Measurements from ENCODE around the gene CRYGC.

CRYGC gene, protein sequence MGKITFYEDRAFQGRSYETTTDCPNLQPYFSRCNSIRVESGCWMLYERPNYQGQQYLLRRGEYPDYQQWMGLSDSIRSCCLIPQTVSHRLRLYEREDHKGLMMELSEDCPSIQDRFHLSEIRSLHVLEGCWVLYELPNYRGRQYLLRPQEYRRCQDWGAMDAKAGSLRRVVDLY

DNA sequence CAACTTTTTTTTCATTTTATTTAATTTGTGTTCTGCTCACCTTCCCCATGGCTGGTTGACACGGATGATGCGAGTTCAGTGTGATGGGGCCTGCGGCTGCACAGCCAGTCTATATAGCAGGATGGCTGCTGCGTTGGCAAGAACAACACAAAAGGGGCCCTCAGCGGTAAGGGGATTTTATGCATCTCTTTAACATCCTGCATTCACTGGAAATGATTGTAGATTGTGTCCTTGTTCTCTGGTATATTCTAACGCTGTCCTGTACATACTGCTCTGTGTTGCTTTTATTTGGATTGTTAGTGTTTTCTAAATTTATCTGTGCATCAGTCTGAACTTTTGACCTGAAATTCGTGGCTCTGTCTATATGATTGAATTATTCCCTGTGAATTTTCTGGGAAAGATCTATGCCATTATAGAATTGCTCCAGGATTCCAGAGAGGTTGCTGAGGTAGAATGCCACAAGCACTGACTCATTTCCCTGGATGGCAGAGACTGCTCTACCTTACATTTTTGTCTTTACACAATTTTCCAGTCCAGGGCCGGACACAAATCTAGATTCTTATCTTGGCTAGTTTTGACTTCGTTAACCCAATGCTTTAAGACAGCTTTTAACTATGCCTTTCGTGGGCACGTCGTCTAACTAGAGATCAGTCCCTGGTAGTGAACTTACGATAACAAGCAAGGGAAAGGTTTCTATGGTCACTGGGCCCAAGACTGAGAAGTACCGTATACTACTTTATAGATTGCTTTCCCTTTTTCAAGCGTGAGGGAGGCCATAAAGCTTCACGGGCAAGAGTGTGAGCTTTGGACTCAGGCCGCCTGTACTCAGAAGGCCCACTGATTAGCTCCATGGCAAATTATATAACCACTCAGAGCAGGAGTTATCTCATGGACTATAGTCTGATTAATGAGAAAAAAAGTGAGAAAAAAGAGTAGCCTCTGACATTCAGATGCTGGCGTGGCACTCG is at the start of gene CRYGC:
TSS of gene CRYGC (minus strand) at position 85 of the 968 bp plus-strand sequence. CDS start at position 49, 36 bp downstream.
- H3K4me3 Mint-ChIP-seq, result no peak within 1 kb of the TSS
- no peak within 1 kb of the TSS for H3K27ac Mint-ChIP-seq
- H3K9me3 Mint-ChIP-seq, result no peaks in the 10 kb centered on the region
- no peaks in the 10 kb centered on the region for H3K36me3 Mint-ChIP-seq (ENCODE audit: low read depth)
- H3K27me3 Mint-ChIP-seq, result peaks cover 20% of the 10 kb centered on the region
- DNase-seq, result no peak
- peaks cover 3% of the 10 kb centered on the region for H3K4me1 Mint-ChIP-seq (ENCODE audit: low read depth)

DNA sequence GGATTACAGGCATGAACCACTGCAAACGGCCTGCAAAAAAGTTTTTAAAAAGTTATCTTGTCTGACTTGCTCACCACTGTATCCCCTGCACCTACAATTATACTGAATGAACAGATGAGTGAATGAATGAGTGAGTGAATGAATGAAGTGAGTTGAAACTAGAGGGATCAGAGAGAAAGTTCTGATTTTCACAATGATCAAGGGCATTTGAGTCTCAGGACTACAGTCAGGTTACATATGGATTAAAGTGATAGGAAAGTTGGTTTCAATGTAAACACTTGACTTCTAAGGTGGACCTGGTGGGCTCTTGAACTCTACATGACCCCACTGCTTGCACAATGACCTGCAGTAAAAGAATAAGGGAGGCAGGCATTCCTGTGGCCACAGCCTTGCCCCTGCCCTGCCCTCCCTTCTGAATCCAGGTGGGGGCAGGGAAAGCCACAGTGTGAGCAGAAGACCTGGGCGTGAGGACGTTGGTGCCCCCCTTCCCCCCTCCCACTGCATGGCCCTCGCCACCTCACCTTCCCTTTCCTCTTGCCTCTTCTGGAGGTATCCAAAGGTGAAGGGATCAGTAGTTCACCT is 49.5 kb upstream of the CRYGC start:
- no peak for DNase-seq
- H3K9me3 Mint-ChIP-seq, result no peaks in the 10 kb centered on the region
- no peak overlapping the region for H3K27ac Mint-ChIP-seq
- H3K4me1 Mint-ChIP-seq (ENCODE audit: low read depth), result peaks cover 3% of the 10 kb centered on the region
- peaks cover 15% of the 10 kb centered on the region for H3K27me3 Mint-ChIP-seq
- no peaks in the 10 kb centered on the region for H3K36me3 Mint-ChIP-seq (ENCODE audit: low read depth)
- H3K4me3 Mint-ChIP-seq, result no peak overlapping the region

DNA sequence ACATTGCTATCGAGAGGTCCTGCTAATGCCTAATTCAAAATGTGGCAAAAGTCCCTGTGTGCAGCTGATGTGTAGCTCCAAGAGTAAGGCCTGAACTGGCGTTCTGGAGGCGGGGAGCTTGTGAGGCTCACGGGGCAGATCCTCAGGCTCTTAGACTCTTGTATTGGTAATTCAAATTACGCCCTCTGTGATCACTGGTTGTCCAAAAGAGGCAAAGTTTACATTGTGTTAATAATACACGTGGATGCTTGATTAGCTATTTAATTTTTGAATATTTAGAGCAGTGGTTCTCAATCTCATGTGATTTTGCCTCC is 46.2 kb upstream of the CRYGC start:
- Mint-ChIP-seq H3K9me3 (no peaks in the 10 kb centered on the region), H3K27me3 (peaks cover 4% of the 10 kb centered on the region), H3K4me3 (no peak overlapping the region), H3K36me3 (ENCODE audit: low read depth) (no peaks in the 10 kb centered on the region), H3K27ac (no peak overlapping the region), H3K4me1 (ENCODE audit: low read depth) (peaks cover 3% of the 10 kb centered on the region)
- no peak for DNase-seq

DNA sequence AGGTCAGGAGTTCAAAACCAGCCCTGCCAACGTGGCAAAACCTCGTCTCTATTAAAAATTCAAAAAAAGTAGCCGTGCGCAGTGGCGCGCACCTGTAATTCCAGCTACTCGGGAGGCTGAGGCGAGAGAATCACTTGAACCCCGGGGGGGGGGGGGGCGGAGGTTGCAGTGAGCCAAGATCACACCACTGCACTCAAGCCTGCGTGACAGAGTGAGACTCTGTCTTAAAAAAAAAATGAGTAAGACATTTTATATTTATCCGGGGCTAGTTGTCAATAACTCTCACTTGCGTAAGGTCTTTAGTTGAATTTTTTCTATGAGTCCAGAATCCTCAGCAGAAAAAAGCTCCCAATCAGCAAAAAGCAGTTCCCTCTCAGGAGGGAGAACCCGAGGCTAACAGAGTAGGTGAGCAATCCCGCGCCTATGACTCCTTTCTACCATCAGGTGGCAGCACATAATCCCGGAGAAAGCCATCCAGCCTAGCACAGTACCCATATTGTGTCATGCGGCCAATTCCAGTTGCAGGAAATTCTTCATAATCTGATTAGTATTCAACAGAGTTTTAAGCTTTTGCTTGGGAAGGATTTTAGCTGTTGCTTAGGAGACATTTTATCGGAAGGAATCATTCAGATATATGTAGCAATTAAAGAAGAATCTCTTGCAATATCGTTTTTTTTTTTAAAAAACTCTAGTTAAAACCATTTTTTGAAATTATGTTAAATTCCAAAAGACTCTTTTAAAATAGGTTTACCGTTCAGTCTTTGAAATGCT is 45.6 kb upstream of the CRYGC start:
- Mint-ChIP-seq H3K27me3 (peaks cover 7% of the 10 kb centered on the region), H3K27ac (no peak overlapping the region), H3K4me3 (no peak overlapping the region)

DNA sequence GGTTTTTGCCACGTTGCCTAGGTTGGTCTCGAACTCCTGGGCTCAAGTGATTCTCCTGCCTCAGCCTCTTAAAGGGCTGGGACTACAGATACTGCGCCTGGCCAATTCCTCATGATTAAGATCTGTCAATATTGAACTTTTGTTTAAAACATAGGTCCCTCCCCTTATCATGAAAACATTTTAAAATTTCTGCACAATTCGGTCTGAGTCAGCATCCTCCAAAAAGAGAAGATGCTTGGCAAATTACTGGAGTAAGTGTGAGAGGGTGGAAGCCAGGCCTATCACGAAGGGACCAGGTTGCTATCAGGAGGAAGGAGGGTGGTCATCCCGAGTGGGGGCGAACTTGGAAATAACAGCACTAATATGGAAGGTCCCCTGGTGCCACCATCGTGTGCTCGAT is 44.5 kb upstream of the CRYGC start:
- peaks cover 9% of the 10 kb centered on the region for H3K27me3 Mint-ChIP-seq
- H3K4me3 Mint-ChIP-seq, result no peak overlapping the region
- no peaks in the 10 kb centered on the region for H3K36me3 Mint-ChIP-seq (ENCODE audit: low read depth)
- H3K4me1 Mint-ChIP-seq (ENCODE audit: low read depth), result peaks cover 3% of the 10 kb centered on the region
- DNase-seq, result no peak
- H3K9me3 Mint-ChIP-seq, result no peaks in the 10 kb centered on the region
- H3K27ac Mint-ChIP-seq, result no peak overlapping the region

More for the DNA sequence above, 45.6 kb upstream of the CRYGC start:
- Mint-ChIP-seq H3K9me3 (no peaks in the 10 kb centered on the region), H3K4me1 (ENCODE audit: low read depth) (peaks cover 3% of the 10 kb centered on the region), H3K36me3 (ENCODE audit: low read depth) (no peaks in the 10 kb centered on the region)
- peak; percentile 57 for DNase-seq

DNA sequence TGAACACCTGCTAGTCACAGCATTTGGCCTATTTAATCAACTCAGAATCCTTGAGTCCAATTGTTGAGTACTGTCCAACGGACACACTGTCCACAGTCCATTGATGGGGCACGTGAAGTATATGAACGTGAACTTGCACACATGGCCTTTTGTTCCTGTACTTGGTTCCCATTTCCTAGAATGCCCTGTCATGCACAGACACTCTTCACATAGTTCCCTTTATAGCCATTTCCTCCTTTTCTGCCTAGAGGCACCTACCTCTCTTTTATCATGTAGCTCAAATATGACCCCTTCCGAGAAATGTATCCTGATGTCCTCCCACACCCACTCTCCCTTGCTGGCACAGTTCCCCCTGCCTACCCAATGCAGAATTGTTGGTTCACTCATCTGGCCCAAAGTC is 42.5 kb upstream of the CRYGC start:
- Mint-ChIP-seq H3K4me1 (ENCODE audit: low read depth) (peaks cover 3% of the 10 kb centered on the region), H3K27ac (no peak overlapping the region), H3K4me3 (no peak overlapping the region), H3K9me3 (no peaks in the 10 kb centered on the region), H3K27me3 (peaks cover 10% of the 10 kb centered on the region), H3K36me3 (ENCODE audit: low read depth) (no peaks in the 10 kb centered on the region)
- no peak for DNase-seq

DNA sequence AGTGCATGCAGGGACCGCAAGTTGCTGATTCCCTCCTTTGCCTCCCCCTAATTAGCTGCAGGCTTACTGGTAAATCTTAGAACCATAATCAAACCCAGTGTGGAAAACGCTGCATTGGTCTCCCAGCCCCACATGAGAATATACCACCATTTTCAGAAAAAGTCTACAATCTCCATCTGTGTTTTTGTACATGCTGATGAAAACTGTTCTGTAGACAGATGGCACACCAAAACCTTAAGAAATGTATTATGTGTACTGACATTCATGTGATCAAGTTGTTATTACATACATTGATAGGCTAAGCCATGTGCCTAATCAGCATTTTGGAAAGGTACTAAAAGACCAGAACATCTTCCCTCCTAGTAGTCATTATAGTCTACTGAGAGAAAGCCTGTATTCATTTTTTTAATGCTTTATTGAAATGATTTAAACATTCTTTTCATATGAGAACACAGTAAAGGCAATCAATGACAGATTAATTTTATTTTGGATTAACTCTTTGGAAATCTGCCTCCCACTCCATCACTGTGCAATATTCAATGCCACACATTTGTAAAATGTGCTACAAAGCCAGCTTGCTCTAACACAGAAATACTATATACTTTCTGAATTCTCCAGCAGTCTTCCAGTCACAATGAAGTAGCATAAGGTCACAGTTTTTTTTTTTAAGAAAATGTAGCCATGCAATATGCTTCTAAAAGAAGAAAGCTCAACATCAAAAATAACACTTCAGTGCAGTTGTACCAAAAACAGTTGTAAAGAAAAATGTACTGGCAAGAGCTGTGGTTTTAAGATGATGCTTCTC is 35.5 kb upstream of the CRYGC start:
- Mint-ChIP-seq H3K9me3 (no peaks in the 10 kb centered on the region), H3K4me1 (ENCODE audit: low read depth) (no peaks in the 10 kb centered on the region), H3K4me3 (no peak overlapping the region), H3K36me3 (ENCODE audit: low read depth) (no peaks in the 10 kb centered on the region), H3K27ac (no peak overlapping the region), H3K27me3 (peaks cover 10% of the 10 kb centered on the region)
- no peak for DNase-seq

DNA sequence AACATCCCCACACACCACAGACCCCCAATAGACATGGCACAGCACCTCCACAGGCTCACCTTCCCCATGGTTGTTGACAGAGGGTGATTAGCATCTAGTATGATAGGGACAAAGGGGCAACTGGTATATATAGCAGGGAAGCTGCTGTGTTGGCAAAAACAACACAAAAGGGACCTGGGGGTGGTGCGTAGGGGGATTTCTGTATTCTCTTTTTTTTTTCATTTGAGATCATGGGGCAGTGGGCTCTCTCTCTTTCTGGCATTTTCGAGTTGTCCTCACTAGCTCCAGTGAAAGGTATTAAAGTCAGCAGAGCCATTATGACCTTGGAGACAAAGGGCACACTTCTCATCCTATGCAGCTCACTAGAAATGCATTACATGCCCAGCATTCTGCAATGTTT is 33.9 kb upstream of the CRYGC start, which contains the start of gene CRYGA:
TSS of gene CRYGA (minus strand) at position 101 of the 400 bp plus-strand sequence. CDS start at position 68, 33 bp downstream.
- H3K9me3 Mint-ChIP-seq, result no peaks in the 10 kb centered on the region
- DNase-seq, result no peak
- H3K27me3 Mint-ChIP-seq, result peaks cover 10% of the 10 kb centered on the region
- H3K4me1 Mint-ChIP-seq (ENCODE audit: low read depth), result no peaks in the 10 kb centered on the region
- no peak within 1 kb of the TSS for H3K27ac Mint-ChIP-seq
- no peaks in the 10 kb centered on the region for H3K36me3 Mint-ChIP-seq (ENCODE audit: low read depth)
- no peak within 1 kb of the TSS for H3K4me3 Mint-ChIP-seq

DNA sequence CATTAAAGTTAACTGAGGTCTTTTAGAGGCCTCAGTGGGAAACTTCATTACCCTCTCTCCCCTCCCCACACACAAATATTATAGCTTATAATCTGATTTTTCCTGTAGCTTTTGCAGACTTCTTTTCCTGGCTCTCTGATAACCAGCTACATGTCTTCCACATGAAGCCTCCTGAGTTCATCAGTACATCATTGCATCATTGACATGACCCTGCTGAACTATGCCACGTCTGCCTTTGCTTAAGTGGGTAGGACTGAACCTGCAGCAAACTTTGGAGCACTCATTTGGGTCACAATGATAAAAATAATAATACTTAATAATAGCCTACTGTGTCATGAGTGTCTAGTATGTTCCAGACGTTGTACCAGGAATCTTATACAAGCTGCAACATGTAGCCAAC is 26.8 kb upstream of the CRYGC start:
- no peak for DNase-seq
- H3K9me3 Mint-ChIP-seq, result no peaks in the 10 kb centered on the region
- no peaks in the 10 kb centered on the region for H3K36me3 Mint-ChIP-seq (ENCODE audit: low read depth)
- peaks cover 3% of the 10 kb centered on the region for H3K27me3 Mint-ChIP-seq
- H3K4me3 Mint-ChIP-seq, result no peak overlapping the region
- no peaks in the 10 kb centered on the region for H3K4me1 Mint-ChIP-seq (ENCODE audit: low read depth)
- H3K27ac Mint-ChIP-seq, result no peak overlapping the region

DNA sequence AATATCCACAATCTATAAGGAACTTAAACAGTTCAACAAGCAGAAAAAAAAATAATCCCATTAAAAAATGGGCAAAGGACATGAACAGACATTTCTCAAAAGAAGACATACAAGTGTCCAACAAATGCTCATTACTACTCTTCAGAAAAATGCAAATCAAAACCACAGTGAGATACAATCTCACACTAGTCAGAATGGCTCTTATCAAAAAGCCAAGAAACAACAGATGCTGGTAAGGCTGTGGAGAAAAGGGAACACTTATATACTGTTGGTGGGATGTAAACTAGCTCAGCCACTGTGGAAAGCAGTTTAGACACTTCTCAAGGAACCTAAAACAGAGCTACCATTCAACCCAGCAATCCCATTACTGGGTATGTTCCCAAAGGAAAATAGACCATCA is 23.5 kb upstream of the CRYGC start:
- Mint-ChIP-seq H3K4me3 (no peak overlapping the region), H3K27me3 (peaks cover 2% of the 10 kb centered on the region), H3K4me1 (ENCODE audit: low read depth) (no peaks in the 10 kb centered on the region)

DNA sequence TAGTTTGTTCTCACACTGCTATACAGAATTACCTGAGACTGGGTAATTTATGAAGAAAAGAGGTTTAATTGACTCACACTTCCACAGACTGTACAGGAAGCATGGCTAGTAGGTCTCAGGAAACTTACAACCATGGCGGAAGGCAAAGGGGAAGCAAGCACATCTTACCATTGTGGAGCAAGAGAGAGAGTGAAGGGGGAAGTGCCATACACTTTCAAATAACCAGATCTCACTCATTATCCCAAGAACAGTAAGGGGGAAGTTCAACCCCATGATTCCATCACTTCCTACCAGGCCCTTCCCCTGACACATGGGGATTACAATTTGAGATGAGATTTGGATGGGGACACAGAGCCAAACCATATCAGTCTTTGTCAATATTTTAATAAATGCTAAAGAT is 21.3 kb upstream of the CRYGC start:
- Mint-ChIP-seq H3K9me3 (no peaks in the 10 kb centered on the region), H3K36me3 (ENCODE audit: low read depth) (no peaks in the 10 kb centered on the region), H3K27me3 (peaks cover 2% of the 10 kb centered on the region), H3K27ac (no peak overlapping the region), H3K4me3 (no peak overlapping the region), H3K4me1 (ENCODE audit: low read depth) (no peaks in the 10 kb centered on the region)
- DNase-seq, result no peak

More for the DNA sequence above, 23.5 kb upstream of the CRYGC start:
- H3K36me3 Mint-ChIP-seq (ENCODE audit: low read depth), result no peaks in the 10 kb centered on the region
- DNase-seq, result no peak
- H3K9me3 Mint-ChIP-seq, result no peaks in the 10 kb centered on the region
- H3K27ac Mint-ChIP-seq, result no peak overlapping the region

DNA sequence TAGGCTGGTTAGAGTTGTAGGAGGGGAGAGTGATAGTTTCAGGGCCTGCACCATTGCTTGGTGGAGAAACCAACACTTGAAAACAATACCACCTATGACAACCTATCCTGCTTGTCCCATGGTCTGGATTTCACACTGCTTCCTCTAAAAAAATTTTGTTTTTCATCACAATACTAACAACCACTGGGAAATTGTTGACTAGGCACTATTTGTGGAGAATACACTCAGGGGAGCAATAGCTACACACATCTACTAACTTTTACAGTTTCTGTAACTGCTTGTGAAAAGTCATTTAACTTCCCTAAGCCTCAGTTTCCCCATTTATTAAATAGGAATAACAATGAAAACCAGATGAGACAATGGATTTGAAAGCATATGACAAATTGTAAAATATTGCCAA is 20.5 kb upstream of the CRYGC start:
- Mint-ChIP-seq H3K9me3 (no peaks in the 10 kb centered on the region), H3K4me3 (no peak overlapping the region), H3K36me3 (ENCODE audit: low read depth) (no peaks in the 10 kb centered on the region), H3K4me1 (ENCODE audit: low read depth) (no peaks in the 10 kb centered on the region), H3K27me3 (peaks cover 2% of the 10 kb centered on the region), H3K27ac (no peak overlapping the region)
- no peak for DNase-seq

DNA sequence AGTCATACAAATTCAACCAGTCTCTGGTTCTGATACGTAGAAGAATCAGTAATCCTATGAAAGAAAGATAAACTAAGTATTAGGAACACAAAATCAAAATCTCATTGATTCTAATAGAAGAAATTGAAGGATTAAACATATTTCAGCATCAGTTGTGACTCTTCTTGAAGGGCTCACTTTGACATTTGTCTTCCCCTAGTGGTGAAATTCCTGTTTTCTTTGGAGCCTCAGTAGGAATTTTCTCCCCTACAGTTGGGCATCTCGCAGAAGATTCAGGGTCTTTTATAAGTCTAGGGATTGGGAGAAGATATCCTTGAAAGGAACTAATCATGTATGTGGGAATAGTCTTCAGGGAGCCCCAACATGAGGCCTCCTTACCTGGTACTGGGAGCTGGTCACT is 19.2 kb upstream of the CRYGC start:
- Mint-ChIP-seq H3K9me3 (no peaks in the 10 kb centered on the region), H3K4me3 (no peak overlapping the region), H3K27ac (no peak overlapping the region), H3K27me3 (peaks cover 2% of the 10 kb centered on the region), H3K36me3 (ENCODE audit: low read depth) (no peaks in the 10 kb centered on the region), H3K4me1 (ENCODE audit: low read depth) (no peaks in the 10 kb centered on the region)
- no peak for DNase-seq

DNA sequence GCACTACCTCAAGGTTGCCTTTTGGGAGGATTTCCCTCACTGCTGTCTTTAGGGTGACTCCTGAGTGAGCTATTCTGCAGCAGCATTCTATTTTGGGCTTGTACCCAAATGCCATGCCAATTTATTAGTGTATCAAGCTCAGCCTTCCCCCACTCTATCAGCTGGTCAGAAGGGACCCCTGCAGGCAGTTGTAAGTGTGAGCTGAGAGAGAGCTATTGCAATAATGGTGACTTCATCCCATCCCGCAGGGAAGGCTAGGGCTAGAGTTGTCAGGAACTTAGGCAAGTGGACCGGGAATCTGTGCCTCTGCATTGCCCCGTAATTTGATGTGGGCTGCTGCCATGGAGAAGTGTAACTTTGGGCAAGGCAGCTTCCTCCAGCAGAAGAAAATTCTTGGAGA is 18.1 kb upstream of the CRYGC start:
- Mint-ChIP-seq H3K27ac (no peak overlapping the region), H3K4me3 (no peak overlapping the region), H3K36me3 (ENCODE audit: low read depth) (no peaks in the 10 kb centered on the region), H3K9me3 (no peaks in the 10 kb centered on the region), H3K27me3 (peaks cover 2% of the 10 kb centered on the region), H3K4me1 (ENCODE audit: low read depth) (no peaks in the 10 kb centered on the region)
- DNase-seq, result no peak
